Neural progenitor cell (in vitro differentiated cells): ENCODE results near the gene BPHL. TPM values are rescaled to one million over a fixed set of nuclear protein-coding genes. Genes with fewer than 3 reads are reported as not detected.
A peak's percentile ranks its signal among the peaks of the same experiment; 100 is the strongest.

Experiments used
- DNase-seq: peaks from one replicate; pipeline ENCODE4 v3.0.0-alpha.2; 2016; ENCODE audit warnings: low spot score
- H2AFZ ChIP-seq: fragments of 200-600 bp; sonication (generic); replicated peaks from 2 replicates; pipeline ENCODE4 v1.6.1; 2016; ENCODE audit warnings: antibody characterized with exemption
- H3F3A ChIP-seq: fragments of 200-600 bp; sonication (generic); 2 replicates; pipeline ENCODE4 v1.6.1; 2016; ENCODE audit warnings: antibody characterized with exemption, low read depth
- H3K27ac ChIP-seq: fragments of 200-600 bp; sonication (generic); 2 replicates; pipeline ENCODE4 v1.5.1; 2016; ENCODE audit warnings: mild to moderate bottlenecking
- H3K27me3 ChIP-seq: fragments of 200-600 bp; sonication (generic); 2 replicates; pipeline ENCODE4 v1.6.1; 2016; ENCODE audit warnings: mild to moderate bottlenecking, moderate library complexity
- H3K36me3 ChIP-seq: fragments of 200-600 bp; sonication (generic); 2 replicates; pipeline ENCODE4 v1.5.1; 2016
- H3K4me1 ChIP-seq: fragments of 200-600 bp; sonication (generic); 2 replicates; pipeline ENCODE4 v1.6.1; 2016; ENCODE audit warnings: mixed run types
- H3K4me2 ChIP-seq: fragments of 200-600 bp; sonication (generic); 2 replicates; pipeline ENCODE4 v1.6.1; 2016
- H3K4me3 ChIP-seq: fragments of 200-600 bp; sonication (generic); 2 replicates; pipeline ENCODE4 v1.5.1; 2016
- H3K79me2 ChIP-seq: fragments of 200-600 bp; sonication (generic); 2 replicates; pipeline ENCODE4 v1.6.1; 2016; ENCODE audit warnings: low read depth
- H3K9ac ChIP-seq: fragments of 200-600 bp; sonication (generic); 2 replicates; pipeline ENCODE4 v1.6.1; 2016
- H3K9me3 ChIP-seq: fragments of 200-600 bp; sonication (generic); 2 replicates; pipeline ENCODE4 v1.5.1; 2016; ENCODE audit warnings: low read depth
- H4K20me1 ChIP-seq: fragments of 200-600 bp; sonication (generic); 2 replicates; pipeline ENCODE4 v1.6.1; 2016; ENCODE audit warnings: low read depth
- H3K27ac Mint-ChIP-seq: 3 replicates; pipeline ENCODE4 v1.8.0; 2021; ENCODE audit warnings: mixed read lengths
- H3K27me3 Mint-ChIP-seq: 2 replicates; pipeline ENCODE4 v1.8.0; 2022; ENCODE audit warnings: low read depth, mild to moderate bottlenecking, inconsistent platforms, moderate library complexity, mixed read lengths; ENCODE audit not compliant: insufficient read depth
- H3K36me3 Mint-ChIP-seq: 3 replicates; pipeline ENCODE4 v1.8.0; 2021; ENCODE audit warnings: mixed read lengths
- H3K4me1 Mint-ChIP-seq: 3 replicates; pipeline ENCODE4 v1.8.0; 2021; ENCODE audit warnings: mixed read lengths
- H3K4me3 Mint-ChIP-seq: 3 replicates; pipeline ENCODE4 v1.8.0; 2021; ENCODE audit warnings: mild to moderate bottlenecking, moderate library complexity, mixed read lengths
- H3K9me3 Mint-ChIP-seq: 3 replicates; pipeline ENCODE4 v1.8.0; 2020; ENCODE audit warnings: mixed read lengths
- EZH2 ChIP-seq: fragments of 200-600 bp; sonication (generic); IDR thresholded peaks from 2 replicates; pipeline ENCODE4 v1.6.1; 2017; ENCODE audit warnings: antibody characterized with exemption, mild to moderate bottlenecking, moderate library complexity
- EZH2phosphoT487 ChIP-seq: fragments of 200-600 bp; sonication (generic); IDR thresholded peaks from 2 replicates; pipeline ENCODE4 v1.6.1; 2017; ENCODE audit warnings: antibody characterized with exemption
- total RNA-seq: library from RNA; depleted of rRNA; stranded (reverse); fragments of >200 nt; gene quantifications from 2 replicates; pipeline ENCODE4 v1.2.3, GENCODE V29; 2015; ENCODE audit warnings: low replicate concordance
- TF ChIP-seq, protein P1 (sequence below): fragments of 200-600 bp; sonication (generic); IDR thresholded peaks from 2 replicates; pipeline ENCODE4 v1.5.1; 2017; ENCODE audit warnings: antibody characterized with exemption, mild to moderate bottlenecking

The BPHL gene
- 44.5 TPM in 2 replicates for total RNA-seq

DNA sequence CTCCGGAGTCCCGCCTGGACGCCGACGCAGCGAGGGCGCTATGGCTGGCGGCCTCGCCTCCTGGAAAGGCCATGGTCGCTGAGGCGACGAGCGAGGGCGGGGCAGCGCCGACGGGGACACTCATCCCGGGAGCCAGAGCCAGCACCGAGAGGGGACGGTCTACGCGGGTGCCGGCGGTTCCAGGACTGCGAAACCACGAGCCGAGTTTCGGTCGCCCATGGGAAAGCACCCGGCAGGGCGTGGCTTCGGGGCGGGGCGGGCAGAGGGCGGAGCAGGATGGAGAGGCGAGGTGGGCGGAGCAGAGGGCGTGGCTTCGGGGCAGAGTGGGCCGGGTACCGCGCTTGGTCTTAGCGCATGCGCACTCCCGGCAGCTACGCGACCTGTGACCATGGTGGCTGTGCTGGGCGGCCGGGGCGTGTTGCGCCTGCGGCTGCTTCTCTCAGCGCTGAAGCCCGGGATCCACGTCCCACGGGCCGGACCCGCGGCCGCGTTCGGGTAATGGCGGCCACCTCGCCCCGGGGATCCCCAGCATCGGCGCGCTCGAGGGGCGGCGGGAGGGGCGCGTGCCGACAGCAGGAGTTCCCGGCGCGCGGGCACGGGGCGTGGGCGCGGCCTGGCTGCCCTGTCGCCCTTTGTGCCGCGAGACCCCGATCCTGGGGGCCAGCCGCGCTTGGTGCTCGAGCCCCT is at the start of gene BPHL:
BPHL (plus strand) TSS at position 359 of the 687 bp plus-strand sequence; CDS start at position 389, 30 bp downstream.
- peak within 1 kb of the TSS; percentile 80 for H3K27ac ChIP-seq
- H3K27me3 ChIP-seq: no peaks in the 10 kb centered on the region
- H3K9me3 ChIP-seq: no peaks in the 10 kb centered on the region
- H4K20me1 ChIP-seq: no peaks in the 10 kb centered on the region
- H3K9ac ChIP-seq: peak within 1 kb of the TSS; percentile 59
- peak within 1 kb of the TSS; percentile 90 for H3K4me3 ChIP-seq
- peaks cover 7% of the 10 kb centered on the region for H3F3A ChIP-seq
- H3K4me2 ChIP-seq: peak within 1 kb of the TSS; percentile 91
- H3K4me1 ChIP-seq: peaks cover 8% of the 10 kb centered on the region
- H3K27ac Mint-ChIP-seq: peak within 1 kb of the TSS; percentile 0
- H3K9me3 Mint-ChIP-seq: no peaks in the 10 kb centered on the region
- H3K4me1 Mint-ChIP-seq: peaks cover 35% of the 10 kb centered on the region
- H3K36me3 Mint-ChIP-seq: peaks cover 6% of the 10 kb centered on the region
- H3K4me3 Mint-ChIP-seq: peak within 1 kb of the TSS; percentile 86
- H2AFZ ChIP-seq: peak within 1 kb of the TSS; percentile 87
- no peaks in the 10 kb centered on the region for H3K36me3 ChIP-seq
- DNase-seq: peak; percentile 98
- peaks cover 2% of the 10 kb centered on the region for H3K27me3 Mint-ChIP-seq
- peaks cover 19% of the 10 kb centered on the region for H3K79me2 ChIP-seq
- TF ChIP-seq EZH2 (no peak), EZH2phosphoT487 (no peak)
- TF ChIP-seq, protein P1, sequence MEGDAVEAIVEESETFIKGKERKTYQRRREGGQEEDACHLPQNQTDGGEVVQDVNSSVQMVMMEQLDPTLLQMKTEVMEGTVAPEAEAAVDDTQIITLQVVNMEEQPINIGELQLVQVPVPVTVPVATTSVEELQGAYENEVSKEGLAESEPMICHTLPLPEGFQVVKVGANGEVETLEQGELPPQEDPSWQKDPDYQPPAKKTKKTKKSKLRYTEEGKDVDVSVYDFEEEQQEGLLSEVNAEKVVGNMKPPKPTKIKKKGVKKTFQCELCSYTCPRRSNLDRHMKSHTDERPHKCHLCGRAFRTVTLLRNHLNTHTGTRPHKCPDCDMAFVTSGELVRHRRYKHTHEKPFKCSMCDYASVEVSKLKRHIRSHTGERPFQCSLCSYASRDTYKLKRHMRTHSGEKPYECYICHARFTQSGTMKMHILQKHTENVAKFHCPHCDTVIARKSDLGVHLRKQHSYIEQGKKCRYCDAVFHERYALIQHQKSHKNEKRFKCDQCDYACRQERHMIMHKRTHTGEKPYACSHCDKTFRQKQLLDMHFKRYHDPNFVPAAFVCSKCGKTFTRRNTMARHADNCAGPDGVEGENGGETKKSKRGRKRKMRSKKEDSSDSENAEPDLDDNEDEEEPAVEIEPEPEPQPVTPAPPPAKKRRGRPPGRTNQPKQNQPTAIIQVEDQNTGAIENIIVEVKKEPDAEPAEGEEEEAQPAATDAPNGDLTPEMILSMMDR: no peak

DNA sequence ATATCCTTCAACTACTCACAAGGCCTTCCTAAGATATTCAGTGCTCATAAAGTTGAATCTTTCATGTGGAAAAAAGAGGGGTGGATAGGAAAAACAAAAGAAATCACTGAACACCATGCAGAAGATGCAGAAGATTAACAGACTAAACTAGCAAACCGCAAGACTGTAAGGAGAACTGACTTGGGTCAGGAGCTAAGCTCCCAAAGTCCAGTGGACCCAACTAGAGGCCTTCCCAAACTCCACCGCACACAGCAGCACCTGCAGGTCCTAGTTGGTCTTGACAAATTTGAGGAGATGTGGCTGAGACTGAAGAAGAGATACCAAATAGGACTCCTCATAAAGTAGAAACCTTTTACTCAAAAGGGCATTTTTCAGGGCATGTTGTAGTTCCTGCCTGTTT is 46.9 kb upstream of the BPHL start:
- Histone ChIP-seq H3K4me1 (peaks cover 16% of the 10 kb centered on the region), H3K4me3 (no peak overlapping the region), H3K36me3 (no peaks in the 10 kb centered on the region), H2AFZ (no peak overlapping the region), H3K9ac (no peak overlapping the region), H3F3A (peaks cover 38% of the 10 kb centered on the region), H3K4me2 (no peak overlapping the region), H3K9me3 (peaks cover 6% of the 10 kb centered on the region), H3K27me3 (peaks cover 3% of the 10 kb centered on the region), H3K27ac (no peak overlapping the region), H3K79me2 (peaks cover 43% of the 10 kb centered on the region), H4K20me1 (no peaks in the 10 kb centered on the region)
- Mint-ChIP-seq H3K36me3 (peaks cover 12% of the 10 kb centered on the region), H3K27me3 (peaks cover 2% of the 10 kb centered on the region), H3K27ac (no peak overlapping the region), H3K4me3 (no peak overlapping the region), H3K4me1 (peaks cover 23% of the 10 kb centered on the region), H3K9me3 (peaks cover 8% of the 10 kb centered on the region)
- TF ChIP-seq EZH2 (no peak), EZH2phosphoT487 (no peak)
- TF ChIP-seq, protein P1: no peak
- no peak for DNase-seq

DNA sequence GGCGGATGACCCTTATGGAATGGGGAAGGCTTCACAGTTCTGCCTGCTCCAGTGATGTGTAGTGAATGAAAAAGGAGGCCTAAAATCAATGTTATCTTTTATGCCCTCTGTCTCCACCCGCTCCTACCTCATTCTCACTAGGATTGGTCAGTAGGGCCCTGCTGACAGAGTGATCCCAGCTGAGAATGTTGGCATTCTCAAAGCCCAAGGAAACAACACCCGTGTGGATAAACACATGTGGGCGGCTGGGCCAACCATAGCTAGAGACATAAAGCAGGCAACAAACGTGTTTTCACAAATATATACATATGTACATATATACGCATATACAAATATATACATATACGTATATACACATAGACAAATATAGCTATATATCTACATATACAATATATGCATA is 45.7 kb upstream of the BPHL start:
- H2AFZ ChIP-seq: no peak overlapping the region
- H3F3A ChIP-seq: peaks cover 30% of the 10 kb centered on the region
- no peak overlapping the region for H3K4me2 ChIP-seq
- H3K27me3 Mint-ChIP-seq: peaks cover 2% of the 10 kb centered on the region
- no peak overlapping the region for H3K4me3 ChIP-seq
- peaks cover 21% of the 10 kb centered on the region for H3K4me1 Mint-ChIP-seq
- no peak overlapping the region for H3K4me3 Mint-ChIP-seq
- DNase-seq: no peak
- H3K27ac Mint-ChIP-seq: no peak overlapping the region
- H4K20me1 ChIP-seq: no peaks in the 10 kb centered on the region
- H3K36me3 Mint-ChIP-seq: peaks cover 19% of the 10 kb centered on the region
- no peak overlapping the region for H3K27ac ChIP-seq
- peaks cover 2% of the 10 kb centered on the region for H3K9me3 Mint-ChIP-seq
- H3K27me3 ChIP-seq: no peaks in the 10 kb centered on the region
- peaks cover 42% of the 10 kb centered on the region for H3K79me2 ChIP-seq
- H3K9ac ChIP-seq: no peak overlapping the region
- H3K36me3 ChIP-seq: no peaks in the 10 kb centered on the region
- H3K9me3 ChIP-seq: no peaks in the 10 kb centered on the region
- TF ChIP-seq, protein P1: no peak
- H3K4me1 ChIP-seq: peaks cover 16% of the 10 kb centered on the region
